HL-60 (cell line): ENCODE measurements around the gene YIPF4.

ENCODE experiments used
- CTCF ChIP-seq: IDR thresholded peaks from one replicate; pipeline ENCODE4 v1.5.1; 2011; ENCODE audit warnings: low read length, control low read depth, inconsistent platforms; ENCODE audit not compliant: insufficient read depth
- POLR2AphosphoS5 ChIP-seq: IDR thresholded peaks from 2 replicates; pipeline ENCODE4 v1.6.1; 2012; ENCODE audit warnings: low read depth
- REST ChIP-seq: IDR thresholded peaks from 2 replicates; pipeline ENCODE4 v1.6.1; 2012; ENCODE audit warnings: low read depth; ENCODE audit not compliant: insufficient replicate concordance
- SPI1 ChIP-seq: IDR thresholded peaks from 2 replicates; pipeline ENCODE4 v1.6.1; 2012; ENCODE audit warnings: low read depth, mild to moderate bottlenecking, borderline replicate concordance

GRCh38 chr2:32249731-32250236 is 27.9 kb upstream of the YIPF4 start:
- no peak for TF ChIP-seq SPI1
- no peak for TF ChIP-seq CTCF
- no peak for TF ChIP-seq REST
- TF ChIP-seq POLR2AphosphoS5 = no peak
